Progenitor cell of endocrine pancreas (in vitro differentiated cells): ENCODE measurements around the gene SHISAL1. TPM values are rescaled to one million over a fixed set of nuclear protein-coding genes. Genes with fewer than 3 reads are reported as not detected.

Experiments
- DNase-seq: peaks from one replicate; pipeline ENCODE4 v3.0.0; 2021; ENCODE audit warnings: low spot score; ENCODE audit not compliant: unreplicated experiment
- H3K27ac Mint-ChIP-seq: 2 replicates; pipeline ENCODE4 v1.8.0; 2021; ENCODE audit warnings: mild to moderate bottlenecking, moderate library complexity, mixed read lengths
- H3K27me3 Mint-ChIP-seq: 2 replicates; pipeline ENCODE4 v1.8.0; 2021; ENCODE audit warnings: mixed read lengths
- H3K36me3 Mint-ChIP-seq: 2 replicates; pipeline ENCODE4 v1.8.0; 2022; ENCODE audit warnings: mixed read lengths; ENCODE audit not compliant: insufficient read depth
- H3K4me1 Mint-ChIP-seq: 2 replicates; pipeline ENCODE4 v1.8.0; 2021; ENCODE audit warnings: low read depth, mixed read lengths
- H3K4me3 Mint-ChIP-seq: 2 replicates; pipeline ENCODE4 v1.8.0; 2021; ENCODE audit warnings: low read depth, mild to moderate bottlenecking, moderate library complexity, mixed read lengths
- H3K9me3 Mint-ChIP-seq: 2 replicates; pipeline ENCODE4 v1.8.0; 2021; ENCODE audit warnings: low read depth, mixed read lengths
- CTCF ChIP-seq: fragments of 200-600 bp; sonication (generic); IDR thresholded peaks from one replicate; pipeline ENCODE4 v1.5.0; 2021; ENCODE audit warnings: antibody characterized with exemption, mild to moderate bottlenecking; ENCODE audit not compliant: unreplicated experiment
- total RNA-seq: library from RNA; stranded (reverse); gene quantifications from 2 replicates; pipeline ENCODE4 v1.2.1, GENCODE V29; 2021

The SHISAL1 gene
- total RNA-seq, 1 donor from 2014 or later, result 0.46 TPM

GRCh38 chr22:44211256-44211945 lies 101.3 kb downstream of the SHISAL1 start:
- DNase-seq, result no peak
- H3K36me3 Mint-ChIP-seq, result no peaks in the 10 kb centered on the region
- TF ChIP-seq CTCF, result no peak
- peaks cover 3% of the 10 kb centered on the region for H3K9me3 Mint-ChIP-seq
- no peak overlapping the region for H3K27ac Mint-ChIP-seq
- H3K4me1 Mint-ChIP-seq, result no peaks in the 10 kb centered on the region
- H3K4me3 Mint-ChIP-seq, result no peak overlapping the region
- H3K27me3 Mint-ChIP-seq, result peaks cover 26% of the 10 kb centered on the region

- H3K4me1 Mint-ChIP-seq, result no peaks in the 10 kb centered on the region
Observed at GRCh38 chr22:44210722-44211121, 102.0 kb downstream of the SHISAL1 start.

GRCh38 chr22:44209343-44209742 lies 103.4 kb downstream of the SHISAL1 start:
- H3K27ac Mint-ChIP-seq, result no peak overlapping the region
- no peaks in the 10 kb centered on the region for H3K4me1 Mint-ChIP-seq
- H3K27me3 Mint-ChIP-seq, result peaks cover 26% of the 10 kb centered on the region
- no peak overlapping the region for H3K4me3 Mint-ChIP-seq
- H3K36me3 Mint-ChIP-seq, result no peaks in the 10 kb centered on the region
- TF ChIP-seq CTCF, result no peak
- peaks cover 3% of the 10 kb centered on the region for H3K9me3 Mint-ChIP-seq
- DNase-seq, result no peak

More at GRCh38 chr22:44210722-44211121, 102.0 kb downstream of the SHISAL1 start:
- TF ChIP-seq CTCF, result no peak
- peaks cover 26% of the 10 kb centered on the region for H3K27me3 Mint-ChIP-seq
- no peak for DNase-seq
- no peak overlapping the region for H3K4me3 Mint-ChIP-seq
- H3K27ac Mint-ChIP-seq, result no peak overlapping the region
- H3K9me3 Mint-ChIP-seq, result peaks cover 3% of the 10 kb centered on the region
- no peaks in the 10 kb centered on the region for H3K36me3 Mint-ChIP-seq

GRCh38 chr22:44207981-44208317 lies 104.8 kb downstream of the SHISAL1 start:
- DNase-seq, result no peak
- Mint-ChIP-seq H3K27ac (no peak overlapping the region), H3K4me1 (no peaks in the 10 kb centered on the region), H3K36me3 (no peaks in the 10 kb centered on the region), H3K9me3 (peaks cover 3% of the 10 kb centered on the region), H3K4me3 (no peak overlapping the region), H3K27me3 (peaks cover 27% of the 10 kb centered on the region)
- no peak for TF ChIP-seq CTCF

GRCh38 chr22:44207173-44207980 lies 105.4 kb downstream of the SHISAL1 start:
- H3K4me3 Mint-ChIP-seq, result no peak overlapping the region

More at GRCh38 chr22:44207173-44207980, 105.4 kb downstream of the SHISAL1 start:
- H3K36me3 Mint-ChIP-seq, result no peaks in the 10 kb centered on the region
- no peaks in the 10 kb centered on the region for H3K4me1 Mint-ChIP-seq
- H3K27me3 Mint-ChIP-seq, result peaks cover 32% of the 10 kb centered on the region
- H3K9me3 Mint-ChIP-seq, result peaks cover 3% of the 10 kb centered on the region
- DNase-seq, result no peak
- H3K27ac Mint-ChIP-seq, result no peak overlapping the region
- TF ChIP-seq CTCF, result no peak
